Lower leg skin (tissue), 4 donors: Measurements from ENCODE around the gene SPAAR. TPM values are rescaled to one million over a fixed set of nuclear protein-coding genes. Genes with fewer than 3 reads are reported as not detected.
"Not testable (repeated sequence)": the region's sequence is repeated elsewhere in the genome, so short reads cannot be mapped to it uniquely, and the experiment has no call there.

Experiments used
- DNase-seq, 2 donors: peaks; one replicate each; pipeline ENCODE4 v3.0.0-alpha.2; 2019; ENCODE audit warnings: low spot score in 2 of 2
- H3K4me3 ChIP-seq: fragments of 200-600 bp; sonication (generic); 2 replicates; pipeline ENCODE4 v1.5.1; 2017; ENCODE audit warnings: mild to moderate bottlenecking, low read depth; ENCODE audit not compliant: poor library complexity, severe bottlenecking
- CTCF ChIP-seq, 3 donors: fragments of 450-650 bp; IDR thresholded peaks; one replicate each; pipeline ENCODE4 v1.5.1; 2016; ENCODE audit warnings: antibody characterized with exemption in 3 of 3, mild to moderate bottlenecking in 3 of 3, moderate library complexity in 2 of 3
- POLR2A ChIP-seq, 2 donors: fragments of 450-650 bp; IDR thresholded peaks; one replicate each; pipeline ENCODE4 v1.6.1; 2016 to 2017; ENCODE audit warnings: antibody characterized with exemption in 2 of 2, mild to moderate bottlenecking in 1 of 2, moderate library complexity in 1 of 2
- WGBS, 2 donors: methylation state at CpG; one replicate each; pipeline ENCODE4 v1.1.5; 2018; 5-methylcytosine and 5-hydroxymethylcytosine counted together
- intact Hi-C: fragments of 100-400 bp; cut with DNase I; formaldehyde crosslinking; loops from one replicate; pipeline ENCODE4 v1.15.0; 2023; ENCODE audit warnings: low total_unique reads
- total RNA-seq, 4 donors: library from RNA; depleted of rRNA; stranded (reverse); fragments of >200 nt; gene quantifications; one replicate each; pipeline ENCODE4 v1.1.0, GENCODE V29; 2016

Gene SPAAR
- total RNA-seq, 4 donors from 2014 or later = 0.66 to 1.5 (median 0.95) TPM

GRCh38 chr9:35896570-35896969, 12.7 kb upstream of the SPAAR start:
- TF ChIP-seq POLR2A (IDR thresholded peaks at IDR 0.05) = no peak
- TF ChIP-seq CTCF (IDR thresholded peaks at IDR 0.05) = no peak
- DNase-seq = no peak
- intact Hi-C loops = no loop called here
- WGBS, 2 donors = 95 to 98% methylated on average over 2 of the region's 2 CpGs
- no peak overlapping the region for H3K4me3 ChIP-seq

- H3K4me3 ChIP-seq, intact Hi-C loops, DNase-seq: not testable (repeated sequence)
- 94 to 96% methylated on average over 7 of the region's 7 CpGs for WGBS, 2 donors
Observed at GRCh38 chr9:35897376-35898099, 11.8 kb upstream of the SPAAR start.

DNA sequence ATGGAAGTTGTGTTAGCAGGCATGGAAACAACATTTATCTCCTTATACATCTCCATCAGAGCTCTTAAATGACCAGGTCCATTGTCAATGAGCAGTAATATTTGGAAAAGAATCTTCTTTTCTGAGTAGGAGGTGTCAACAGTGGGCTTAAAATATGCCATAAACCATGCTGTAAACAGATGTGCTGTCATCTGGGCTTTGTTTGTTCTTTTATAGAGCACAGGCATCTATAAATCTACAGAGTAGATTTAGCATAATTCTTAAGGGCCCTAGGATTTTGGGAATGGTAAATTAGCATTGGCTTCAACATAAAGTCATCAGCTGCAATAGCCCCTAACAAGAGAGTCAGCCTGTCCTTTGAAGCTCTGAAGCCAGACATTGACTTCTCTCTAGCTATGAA, 11.0 kb upstream of the SPAAR start:
- no peak overlapping the region for H3K4me3 ChIP-seq
- intact Hi-C loops = no loop called here
- no peak for DNase-seq
- TF ChIP-seq POLR2A (IDR thresholded peaks at IDR 0.05) (no peak), CTCF (IDR thresholded peaks at IDR 0.05) (no peak)

DNA sequence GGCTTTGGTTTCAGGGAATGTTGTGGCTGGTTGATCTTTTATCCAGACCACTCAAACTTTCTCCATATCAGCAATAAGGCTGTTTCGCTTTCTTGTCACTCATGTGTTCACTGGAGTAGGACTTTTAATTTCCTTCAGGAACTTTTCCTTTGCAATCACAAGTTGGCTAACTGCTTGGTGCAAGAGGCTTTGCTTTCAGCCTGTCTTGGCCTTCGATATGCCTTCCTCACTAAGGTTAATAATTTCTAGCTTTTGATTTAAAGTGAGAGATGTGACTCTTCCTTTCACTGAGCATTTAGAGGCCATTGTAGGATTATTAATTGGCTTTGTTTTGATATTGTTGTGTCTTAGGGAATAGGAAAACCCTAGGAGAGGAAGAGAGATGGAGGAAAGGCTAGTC, 10.3 kb upstream of the SPAAR start:
- 89 to 92% methylated on average over 2 of the region's 2 CpGs for WGBS, 2 donors
- intact Hi-C loops = no loop called here

GRCh38 chr9:35903049-35903448, 6.2 kb upstream of the SPAAR start:
- no peak for TF ChIP-seq POLR2A (IDR thresholded peaks at IDR 0.05)
- TF ChIP-seq CTCF (IDR thresholded peaks at IDR 0.05) = peak in 1 of 3 donors; percentile 77
- H3K4me3 ChIP-seq = no peak overlapping the region
- WGBS, 2 donors = 15 to 21% methylated on average over 3 of the region's 3 CpGs
- DNase-seq = no peak
- intact Hi-C loops = no loop called here

More for the DNA sequence above, 10.3 kb upstream of the SPAAR start:
- no peak for DNase-seq
- no peak for TF ChIP-seq CTCF (IDR thresholded peaks at IDR 0.05)
- TF ChIP-seq POLR2A (IDR thresholded peaks at IDR 0.05) = no peak
- H3K4me3 ChIP-seq = no peak overlapping the region

GRCh38 chr9:35904338-35904737, 5.0 kb upstream of the SPAAR start:
- WGBS, 2 donors = 71 to 77% methylated on average over 8 of the region's 8 CpGs
- DNase-seq = no peak
- intact Hi-C loops = no loop called here
- TF ChIP-seq CTCF (IDR thresholded peaks at IDR 0.05) = no peak
- TF ChIP-seq POLR2A (IDR thresholded peaks at IDR 0.05) = no peak
- no peak overlapping the region for H3K4me3 ChIP-seq
